Dedifferentiated amniotic fluid mesenchymal stem cell (primary cell): ENCODE data around the gene XIST.
"Not testable (repeated sequence)": the region's sequence is repeated elsewhere in the genome, so short reads cannot be mapped to it uniquely, and the experiment has no call there.

ENCODE experiments used
- DNase-seq: peaks from one replicate; pipeline ENCODE4 v3.0.0-alpha.2; 2016; ENCODE audit errors: extremely low spot score

XIST gene

DNA sequence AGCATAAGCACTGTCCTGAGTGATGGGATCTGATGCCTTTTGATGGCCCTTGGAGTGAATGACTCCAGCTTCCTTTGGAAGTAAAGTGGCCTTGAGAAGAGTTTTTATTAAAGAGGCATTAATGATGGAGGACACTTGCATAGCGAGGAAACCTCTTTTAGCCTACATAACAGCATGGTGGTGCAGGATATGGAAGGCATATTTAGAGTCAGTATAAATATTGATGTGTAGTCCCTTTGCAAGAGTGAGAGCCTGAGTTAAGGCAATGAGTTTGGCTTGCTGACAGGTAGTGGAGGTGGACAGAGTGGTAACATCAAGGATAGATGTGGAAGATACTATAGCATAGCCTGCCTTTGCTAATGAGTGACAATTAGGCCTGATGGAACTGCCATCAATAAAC, 48.4 kb downstream of the XIST start:
- not testable (repeated sequence) for DNase-seq

DNA sequence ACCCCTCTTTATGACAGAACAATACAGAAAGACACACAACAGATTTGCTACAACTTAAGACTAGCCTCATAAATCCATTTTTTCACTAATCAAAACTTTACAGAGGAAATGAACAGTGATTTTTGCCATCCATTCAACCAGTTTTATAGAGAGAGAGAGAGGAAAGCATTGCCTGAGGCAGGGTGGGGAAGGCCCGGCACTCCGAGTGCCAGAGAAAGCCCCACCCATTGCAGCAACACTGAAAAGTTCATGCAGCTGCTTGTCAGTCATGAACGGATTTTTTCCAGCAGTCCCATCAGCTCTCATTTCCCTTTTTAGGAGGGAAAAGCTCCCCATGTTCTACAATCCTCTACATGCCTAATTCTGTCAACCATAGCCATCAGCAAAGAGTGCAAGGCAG, 52.6 kb downstream of the XIST start:
- DNase-seq: no peak

DNA sequence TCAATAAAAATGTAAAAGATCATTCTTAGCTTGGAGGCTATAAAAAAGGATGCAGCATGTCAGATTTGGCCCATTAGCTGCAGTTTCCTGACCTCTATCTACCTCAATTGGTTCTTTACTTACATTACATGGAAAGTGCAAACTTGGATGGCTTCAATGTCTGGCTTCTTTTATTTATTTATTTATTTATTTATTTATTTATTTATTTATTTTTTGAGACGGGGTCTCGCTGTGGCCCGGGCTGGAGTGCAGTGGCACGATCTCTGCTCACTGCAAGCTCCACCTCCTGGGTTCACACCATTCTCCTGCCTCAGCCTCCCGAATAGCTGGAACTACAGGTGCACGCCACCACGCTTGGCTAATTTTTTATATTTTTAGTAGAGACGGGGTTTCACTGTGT, 60.0 kb downstream of the XIST start:
- DNase-seq: not testable (repeated sequence)

DNA sequence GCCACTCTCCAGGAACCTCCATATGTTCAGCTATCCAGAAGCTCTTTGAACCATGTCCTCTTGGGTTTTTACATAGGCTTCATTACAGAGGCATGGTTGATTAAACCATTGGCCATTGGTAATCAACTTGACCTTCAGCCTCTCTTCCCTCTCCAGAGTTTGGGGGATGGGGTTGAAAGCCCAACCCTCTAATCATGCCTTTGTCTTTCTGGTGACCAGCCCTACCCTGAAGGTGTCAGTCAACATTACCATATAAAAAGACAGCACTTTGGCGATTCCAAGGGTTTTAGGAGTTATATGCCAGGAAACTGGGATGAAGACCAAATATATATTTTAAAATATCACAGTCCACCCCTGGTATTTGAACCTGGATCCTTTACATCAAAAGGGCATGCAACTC, 67.0 kb downstream of the XIST start:
- DNase-seq: no peak
